K562 (cell line): ENCODE measurements around the gene SAE1. TPM values are rescaled to one million over a fixed set of nuclear protein-coding genes. Genes with fewer than 3 reads are reported as not detected.

ENCODE experiments used
- DMBX1 ChIP-seq: fragments of 250-450 bp; sonication (Bioruptor Pico); IDR thresholded peaks from 2 replicates; pipeline ENCODE4 v1.8.0; 2022; ENCODE audit warnings: inconsistent platforms, mild to moderate bottlenecking, moderate library complexity, borderline replicate concordance
- FOXA3 ChIP-seq, 2 experiments: fragments of 450-650 bp in 1 of 2; sonication (generic) in 1 of 2; formaldehyde crosslinking; IDR thresholded peaks in 1 of 2; conservative IDR thresholded peaks in 1 of 2; 2 replicates each; pipeline versions ENCODE4 v1.4.0 to v1.8.0; 2020 to 2022; ENCODE audit warnings: mild to moderate bottlenecking in 2 of 2, missing genetic modification reagents in 1 of 2
- FOXJ3 ChIP-seq: sonication (generic); formaldehyde crosslinking; IDR thresholded peaks from 2 replicates; pipeline ENCODE4 v1.4.0; 2020; ENCODE audit warnings: mild to moderate bottlenecking, missing genetic modification reagents
- HNRNPUL1 ChIP-seq: fragments of 200-400 bp; formaldehyde crosslinking; IDR thresholded peaks from 2 replicates; pipeline ENCODE4 v1.6.1; 2017; ENCODE audit warnings: low read length
- MCM7 ChIP-seq, 2 experiments: fragments of 450-650 bp; IDR thresholded peaks; 2 replicates each; pipeline ENCODE4 v1.6.1; 2016 to 2018
- PHF20 ChIP-seq: fragments of 450-650 bp; IDR thresholded peaks from 2 replicates; pipeline ENCODE4 v1.6.1; 2018; ENCODE audit not compliant: partially characterized antibody
- PTTG1 ChIP-seq: fragments of 450-650 bp; IDR thresholded peaks from 2 replicates; pipeline ENCODE4 v1.6.1; 2016; ENCODE audit warnings: low read depth, mild to moderate bottlenecking, missing genetic modification characterization, missing compliant biosample characterization
- RAD21 ChIP-seq, 2 experiments: fragments of 250-450 bp in 1 of 2; fragments of 450-650 bp in 1 of 2; sonication (Bioruptor Pico) in 1 of 2; formaldehyde crosslinking in 1 of 2; IDR thresholded peaks in 1 of 2; conservative IDR thresholded peaks in 1 of 2; 2 replicates each; pipeline versions ENCODE4 v1.4.0 to v1.8.0; 2020 to 2022; ENCODE audit warnings: mild to moderate bottlenecking in 2 of 2, moderate library complexity in 1 of 2
- RNF2 ChIP-seq: sonication (generic); IDR thresholded peaks from 2 replicates; pipeline ENCODE4 v1.6.1; 2016
- TAF1 ChIP-seq: IDR thresholded peaks from 2 replicates; pipeline ENCODE4 v1.6.1; 2011; ENCODE audit warnings: mild to moderate bottlenecking, low read length, moderate library complexity; ENCODE audit not compliant: insufficient read depth, control insufficient read depth, severe bottlenecking; ENCODE audit errors: extremely low read depth
- TSC22D4 ChIP-seq: fragments of 450-650 bp; IDR thresholded peaks from 2 replicates; pipeline ENCODE4 v1.6.1; 2016; ENCODE audit warnings: missing genetic modification characterization, missing biosample characterization, control low read depth
- YBX1 ChIP-seq: fragments of 450-650 bp; IDR thresholded peaks from 2 replicates; pipeline ENCODE4 v1.7.1; 2016; ENCODE audit warnings: mild to moderate bottlenecking
- ZC3H8 ChIP-seq: fragments of 450-650 bp; IDR thresholded peaks from 2 replicates; pipeline ENCODE4 v1.6.1; 2017
- ZNF668 ChIP-seq: fragments of 250-450 bp; sonication (Bioruptor Pico); IDR thresholded peaks from 2 replicates; pipeline ENCODE4 v1.8.0; 2022; ENCODE audit warnings: mild to moderate bottlenecking, inconsistent platforms
- ZNF77 ChIP-seq: fragments of 250-450 bp; sonication (Bioruptor Pico); IDR thresholded peaks from 2 replicates; pipeline ENCODE4 v1.5.0; 2020
- polyA plus RNA-seq, 8 experiments: library from polyadenylated mRNA; depleted of rRNA in 4 of 8; stranded (reverse) in 5 of 8; unstranded in 3 of 8; fragments of >200 nt; fragmentation: Nextera tagmentation in 2 of 8; fragmentation: Illumina TruSeq in 1 of 8; extraction: Ambion mirVana in 2 of 8; extraction: Trizol in 1 of 8; gene quantifications; 2 replicates each; pipeline versions ENCODE4 v1.2.1 to v1.2.3, GENCODE V29; 2011 to 2014; ENCODE audit warnings: inconsistent platforms in 1 of 8, missing spikeins in 1 of 8
- total RNA-seq, 7 experiments: library from RNA; depleted of rRNA in 6 of 7; stranded (reverse); fragments of >200 nt in 6 of 7; fragmentation: Illumina TruSeq in 2 of 7; extraction: Trizol in 2 of 7; gene quantifications; 2 replicates each; pipeline versions ENCODE4 v1.2.1 to v1.2.3, GENCODE V29; 2011 to 2021; ENCODE audit warnings: low replicate concordance in 1 of 7
- TF ChIP-seq, protein P1 (sequence below): sonication (generic); formaldehyde crosslinking; IDR thresholded peaks from 2 replicates; pipeline ENCODE4 v1.8.0; 2023; ENCODE audit warnings: mild to moderate bottlenecking, missing genetic modification reagents
- TF ChIP-seq, protein P2 (sequence below): fragments of 250-450 bp; sonication (Bioruptor Pico); IDR thresholded peaks from 2 replicates; pipeline ENCODE4 v1.6.1; 2021; ENCODE audit warnings: mild to moderate bottlenecking
- TF ChIP-seq, protein P3 (sequence below): fragments of 450-650 bp; conservative IDR thresholded peaks from 2 replicates; pipeline ENCODE4 v1.6.1; 2016; ENCODE audit warnings: missing genetic modification characterization, low read depth, mild to moderate bottlenecking, missing compliant biosample characterization, moderate library complexity
- TF ChIP-seq, protein P4 (sequence below): sonication (generic); formaldehyde crosslinking; IDR thresholded peaks from 2 replicates; pipeline ENCODE4 v1.8.0; 2022; ENCODE audit warnings: missing genetic modification reagents, mild to moderate bottlenecking, moderate library complexity, borderline replicate concordance
- TF ChIP-seq, protein P5 (sequence below), 2 experiments: fragments of 450-650 bp in 1 of 2; sonication (generic) in 1 of 2; formaldehyde crosslinking in 1 of 2; IDR thresholded peaks in 1 of 2; conservative IDR thresholded peaks in 1 of 2; 2 replicates each; pipeline versions ENCODE4 v1.6.1 to v1.8.1; 2016 to 2023; ENCODE audit warnings: mild to moderate bottlenecking in 2 of 2, moderate library complexity in 2 of 2, inconsistent platforms in 1 of 2, missing genetic modification reagents in 1 of 2
- TF ChIP-seq, protein P6 (sequence below): fragments of 200-800 bp; sonication (Bioruptor generic); IDR thresholded peaks from 2 replicates; pipeline ENCODE4 v1.6.1; 2017; ENCODE audit warnings: missing genetic modification characterization, missing compliant biosample characterization

The SAE1 gene
- total and polyA plus RNA-seq, 9 of the 15 experiments (the other 6 are each of a cell fraction or from before 2014, with no cell fraction given), result 82.8 to 299 (median 217) TPM

DNA sequence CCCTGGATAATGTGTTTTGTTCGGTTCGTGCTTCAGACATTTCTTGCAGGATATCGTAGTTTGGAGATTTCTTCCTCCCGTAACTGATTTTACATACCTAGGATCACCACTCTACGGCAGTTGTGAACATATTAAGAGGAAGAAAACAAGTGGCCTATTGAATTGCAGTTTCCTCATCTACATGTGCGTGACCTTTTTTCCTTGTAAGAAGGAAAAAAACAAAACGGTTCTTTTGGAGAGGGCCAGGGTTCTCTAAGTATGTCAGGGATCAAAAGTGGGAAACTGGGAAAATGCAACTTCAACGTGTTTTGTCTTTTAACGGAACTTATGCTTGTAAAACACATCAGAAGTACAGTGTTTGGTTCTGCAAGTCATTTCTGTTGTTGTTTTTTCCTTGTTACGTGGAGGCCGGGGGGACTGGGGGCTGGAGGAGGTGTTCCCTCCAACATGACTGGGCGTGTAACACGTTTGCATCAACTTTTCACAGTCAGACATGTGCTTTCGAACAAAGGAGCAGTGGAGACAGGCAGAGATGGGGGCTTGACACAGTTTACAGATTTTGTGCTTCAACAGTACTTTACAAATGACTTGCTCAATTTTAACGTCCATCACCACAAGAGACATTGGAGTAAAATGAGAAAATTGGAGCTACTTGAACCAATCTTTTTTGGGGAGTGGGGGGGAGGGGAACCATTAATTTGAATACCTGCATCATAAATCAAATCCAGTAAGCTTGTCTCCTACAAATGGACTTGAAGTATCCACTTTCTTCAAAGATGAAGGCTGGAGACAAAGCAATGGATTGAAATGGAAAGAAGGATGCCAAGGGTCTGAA is 20.9 kb upstream of the SAE1 start (continued):
- TF ChIP-seq, protein P1, sequence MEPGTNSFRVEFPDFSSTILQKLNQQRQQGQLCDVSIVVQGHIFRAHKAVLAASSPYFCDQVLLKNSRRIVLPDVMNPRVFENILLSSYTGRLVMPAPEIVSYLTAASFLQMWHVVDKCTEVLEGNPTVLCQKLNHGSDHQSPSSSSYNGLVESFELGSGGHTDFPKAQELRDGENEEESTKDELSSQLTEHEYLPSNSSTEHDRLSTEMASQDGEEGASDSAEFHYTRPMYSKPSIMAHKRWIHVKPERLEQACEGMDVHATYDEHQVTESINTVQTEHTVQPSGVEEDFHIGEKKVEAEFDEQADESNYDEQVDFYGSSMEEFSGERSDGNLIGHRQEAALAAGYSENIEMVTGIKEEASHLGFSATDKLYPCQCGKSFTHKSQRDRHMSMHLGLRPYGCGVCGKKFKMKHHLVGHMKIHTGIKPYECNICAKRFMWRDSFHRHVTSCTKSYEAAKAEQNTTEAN (CRISPR knock-in tag), result 0 out of 2 replicates have a peak, but pooled peaks have one; percentile 34
- peak; percentile 6 to 48; a peak in 1 of 4 replicates for TF ChIP-seq FOXA3 (CRISPR knock-in tag; conservative IDR thresholded peaks at IDR 0.05 in 1 of 2, IDR thresholded peaks at IDR 0.05 in 1 of 2)
- no peak for TF ChIP-seq HNRNPUL1
- TF ChIP-seq, protein P2, sequence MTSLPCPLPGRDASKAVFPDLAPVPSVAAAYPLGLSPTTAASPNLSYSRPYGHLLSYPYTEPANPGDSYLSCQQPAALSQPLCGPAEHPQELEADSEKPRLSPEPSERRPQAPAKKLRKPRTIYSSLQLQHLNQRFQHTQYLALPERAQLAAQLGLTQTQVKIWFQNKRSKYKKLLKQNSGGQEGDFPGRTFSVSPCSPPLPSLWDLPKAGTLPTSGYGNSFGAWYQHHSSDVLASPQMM, result no peak
- TF ChIP-seq ZNF668 (CRISPR knock-in tag), result peak; percentile 61; the same call in 1 of the 2 replicates
- TF ChIP-seq TAF1, result peak; percentile 80
- TF ChIP-seq MCM7 (IDR thresholded peaks at IDR 0.05), result no peak
- no peak for TF ChIP-seq YBX1
- TF ChIP-seq, protein P3, sequence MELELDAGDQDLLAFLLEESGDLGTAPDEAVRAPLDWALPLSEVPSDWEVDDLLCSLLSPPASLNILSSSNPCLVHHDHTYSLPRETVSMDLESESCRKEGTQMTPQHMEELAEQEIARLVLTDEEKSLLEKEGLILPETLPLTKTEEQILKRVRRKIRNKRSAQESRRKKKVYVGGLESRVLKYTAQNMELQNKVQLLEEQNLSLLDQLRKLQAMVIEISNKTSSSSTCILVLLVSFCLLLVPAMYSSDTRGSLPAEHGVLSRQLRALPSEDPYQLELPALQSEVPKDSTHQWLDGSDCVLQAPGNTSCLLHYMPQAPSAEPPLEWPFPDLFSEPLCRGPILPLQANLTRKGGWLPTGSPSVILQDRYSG (tag), result peak; percentile 75; the same call in 1 of the 2 replicates
- TF ChIP-seq PHF20, result no peak
- peak; percentile 38 for TF ChIP-seq PTTG1 (tag)
- TF ChIP-seq, protein P4, sequence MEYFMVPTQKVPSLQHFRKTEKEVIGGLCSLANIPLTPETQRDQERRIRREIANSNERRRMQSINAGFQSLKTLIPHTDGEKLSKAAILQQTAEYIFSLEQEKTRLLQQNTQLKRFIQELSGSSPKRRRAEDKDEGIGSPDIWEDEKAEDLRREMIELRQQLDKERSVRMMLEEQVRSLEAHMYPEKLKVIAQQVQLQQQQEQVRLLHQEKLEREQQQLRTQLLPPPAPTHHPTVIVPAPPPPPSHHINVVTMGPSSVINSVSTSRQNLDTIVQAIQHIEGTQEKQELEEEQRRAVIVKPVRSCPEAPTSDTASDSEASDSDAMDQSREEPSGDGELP (CRISPR knock-in tag), result peak; percentile 45
- peak; percentile 61; the same call in 1 of the 2 replicates for TF ChIP-seq RNF2
- peak; percentile 67 for TF ChIP-seq DMBX1
- TF ChIP-seq, protein P5, sequence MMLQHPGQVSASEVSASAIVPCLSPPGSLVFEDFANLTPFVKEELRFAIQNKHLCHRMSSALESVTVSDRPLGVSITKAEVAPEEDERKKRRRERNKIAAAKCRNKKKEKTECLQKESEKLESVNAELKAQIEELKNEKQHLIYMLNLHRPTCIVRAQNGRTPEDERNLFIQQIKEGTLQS (IDR thresholded peaks at IDR 0.05), result peak; percentile 81
- TF ChIP-seq, protein P5 (CRISPR knock-in tag; conservative IDR thresholded peaks at IDR 0.05), result no peak
- TF ChIP-seq FOXJ3 (CRISPR knock-in tag), result peak; percentile 67
- no peak for TF ChIP-seq TSC22D4 (tag)
- TF ChIP-seq, protein P6, sequence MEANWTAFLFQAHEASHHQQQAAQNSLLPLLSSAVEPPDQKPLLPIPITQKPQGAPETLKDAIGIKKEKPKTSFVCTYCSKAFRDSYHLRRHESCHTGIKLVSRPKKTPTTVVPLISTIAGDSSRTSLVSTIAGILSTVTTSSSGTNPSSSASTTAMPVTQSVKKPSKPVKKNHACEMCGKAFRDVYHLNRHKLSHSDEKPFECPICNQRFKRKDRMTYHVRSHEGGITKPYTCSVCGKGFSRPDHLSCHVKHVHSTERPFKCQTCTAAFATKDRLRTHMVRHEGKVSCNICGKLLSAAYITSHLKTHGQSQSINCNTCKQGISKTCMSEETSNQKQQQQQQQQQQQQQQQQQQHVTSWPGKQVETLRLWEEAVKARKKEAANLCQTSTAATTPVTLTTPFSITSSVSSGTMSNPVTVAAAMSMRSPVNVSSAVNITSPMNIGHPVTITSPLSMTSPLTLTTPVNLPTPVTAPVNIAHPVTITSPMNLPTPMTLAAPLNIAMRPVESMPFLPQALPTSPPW (CRISPR knock-in tag), result peak; percentile 91
- TF ChIP-seq ZC3H8, result peak; percentile 33; the same call in 1 of the 2 replicates
- TF ChIP-seq RAD21 (CRISPR knock-in tag; conservative IDR thresholded peaks at IDR 0.05 in 1 of 2, IDR thresholded peaks at IDR 0.05 in 1 of 2), result no peak
- no peak for TF ChIP-seq ZNF77 (CRISPR knock-in tag)
